Gastroesophageal sphincter (tissue), 4 donors: Measurements from ENCODE around the gene EVC. TPM values are rescaled to one million over a fixed set of nuclear protein-coding genes. Genes with fewer than 3 reads are reported as not detected.

ENCODE experiments used
- ATAC-seq: fragments of 150-250 bp; one replicate; pipeline ENCODE4 v1.9.1; 2016; ENCODE audit warnings: mild to moderate bottlenecking, moderate library complexity
- H3K27ac ChIP-seq, 4 donors: fragments of 200-600 bp; sonication (generic) in 3 of 4; 1 replicate in 3 of 4; 2 replicates in 1 of 4; pipeline ENCODE4 v1.5.1; 2016 to 2019
- H3K27me3 ChIP-seq: fragments of 200-600 bp; sonication (generic); one replicate; pipeline ENCODE4 v1.5.1; 2019
- H3K36me3 ChIP-seq, 2 donors: fragments of 200-600 bp; sonication (generic); one replicate each; pipeline ENCODE4 v1.5.1; 2019; ENCODE audit warnings: control low read depth in 1 of 2
- H3K4me1 ChIP-seq, 3 donors: fragments of 200-600 bp; sonication (generic); 1 replicate in 2 of 3; 2 replicates in 1 of 3; pipeline ENCODE4 v1.5.1; 2016 to 2019; ENCODE audit warnings: control low read depth in 2 of 3
- H3K4me3 ChIP-seq, 2 donors: fragments of 200-600 bp; sonication (generic); one replicate each; pipeline ENCODE4 v1.5.1; 2019; ENCODE audit warnings: mild to moderate bottlenecking in 1 of 2, moderate library complexity in 1 of 2
- H3K9me3 ChIP-seq, 3 donors: fragments of 200-600 bp; sonication (generic); one replicate each; pipeline ENCODE4 v1.5.1; 2017 to 2019; ENCODE audit warnings: control low read depth in 2 of 3
- CTCF ChIP-seq, 4 experiments: fragments of 200-600 bp in 2 of 4; fragments of 450-650 bp in 2 of 4; sonication (generic) in 1 of 4; IDR thresholded peaks; one replicate each; pipeline ENCODE4 v1.5.1; 2017 to 2019; ENCODE audit warnings: antibody characterized with exemption in 4 of 4, mild to moderate bottlenecking in 2 of 4, moderate library complexity in 2 of 4
- EP300 ChIP-seq: sonication (generic); formaldehyde crosslinking; IDR thresholded peaks from one replicate; pipeline ENCODE4 v1.6.1; 2017; ENCODE audit warnings: antibody characterized with exemption, mild to moderate bottlenecking
- POLR2A ChIP-seq, 2 donors: fragments of 450-650 bp; IDR thresholded peaks; one replicate each; pipeline ENCODE4 v1.6.1; 2017; ENCODE audit warnings: antibody characterized with exemption in 2 of 2, mild to moderate bottlenecking in 2 of 2, moderate library complexity in 1 of 2
- POLR2AphosphoS5 ChIP-seq: sonication (generic); formaldehyde crosslinking; IDR thresholded peaks from one replicate; pipeline ENCODE4 v1.6.1; 2017; ENCODE audit warnings: antibody characterized with exemption
- WGBS, 2 donors: methylation state at CpG; one replicate each; pipeline ENCODE4 v1.1.5; 2018; ENCODE audit warnings: low coverage in 1 of 2; 5-methylcytosine and 5-hydroxymethylcytosine counted together
- total RNA-seq, 4 donors: library from RNA; depleted of rRNA; stranded (reverse); fragments of >200 nt; gene quantifications; one replicate each; pipeline ENCODE4 v1.1.0, GENCODE V29; 2016

EVC gene
- total RNA-seq, 4 donors from 2014 or later = 17.8 to 53.7 (median 38.1) TPM

GRCh38 chr4:5785806-5786680 is 75.0 kb downstream of the EVC start:
- H3K27me3 ChIP-seq = no peaks in the 10 kb centered on the region
- H3K36me3 ChIP-seq = peaks cover 0 to 67% of the 10 kb centered on the region in 2 donors
- H3K9me3 ChIP-seq = no peaks in the 10 kb centered on the region
- H3K4me3 ChIP-seq = no peak overlapping the region
- peak overlapping the region in 3 of 4 donors; percentile 2 to 45 (median 20) for H3K27ac ChIP-seq
- WGBS, 2 donors = 58 to 68% methylated on average over 5 to 6 of the region's 9 CpGs
- ATAC-seq = peak; percentile 41
- TF ChIP-seq POLR2A (IDR thresholded peaks at IDR 0.05) = no peak
- no peak for TF ChIP-seq CTCF (IDR thresholded peaks at IDR 0.05)
- TF ChIP-seq POLR2AphosphoS5 = no peak
- TF ChIP-seq EP300 = no peak
- H3K4me1 ChIP-seq = no peaks in the 10 kb centered on the region

- Histone ChIP-seq H3K27ac (no peak overlapping the region), H3K4me3 (no peak overlapping the region), H3K27me3 (no peaks in the 10 kb centered on the region), H3K36me3 (peaks cover 0 to 74% of the 10 kb centered on the region in 2 donors), H3K4me1 (no peaks in the 10 kb centered on the region), H3K9me3 (no peaks in the 10 kb centered on the region)
- TF ChIP-seq EP300 (no peak), CTCF (IDR thresholded peaks at IDR 0.05) (no peak), POLR2AphosphoS5 (no peak), POLR2A (IDR thresholded peaks at IDR 0.05) (no peak)
- WGBS, 2 donors = 91 to 99% methylated on average over 4 to 8 of the region's 8 CpGs
- no peak for ATAC-seq
Observed at GRCh38 chr4:5787311-5787710, 76.3 kb downstream of the EVC start.

- H3K9me3 ChIP-seq = no peaks in the 10 kb centered on the region
- no peak overlapping the region for H3K27ac ChIP-seq
- 38 to 67% methylated on average over 1 to 2 of the region's 2 CpGs for WGBS, 2 donors
- no peak for ATAC-seq
- peaks cover 0 to 72% of the 10 kb centered on the region in 2 donors for H3K36me3 ChIP-seq
- no peaks in the 10 kb centered on the region for H3K4me1 ChIP-seq
- H3K4me3 ChIP-seq = no peak overlapping the region
- TF ChIP-seq CTCF (IDR thresholded peaks at IDR 0.05) = no peak
- TF ChIP-seq POLR2A (IDR thresholded peaks at IDR 0.05) = no peak
- no peak for TF ChIP-seq POLR2AphosphoS5
- no peak for TF ChIP-seq EP300
- H3K27me3 ChIP-seq = no peaks in the 10 kb centered on the region
Observed at GRCh38 chr4:5788144-5788543, 77.1 kb downstream of the EVC start.

- H3K9me3 ChIP-seq = no peaks in the 10 kb centered on the region
- no peak for ATAC-seq
- no peaks in the 10 kb centered on the region for H3K27me3 ChIP-seq
- H3K4me3 ChIP-seq = no peak overlapping the region
- 89 to 92% methylated on average over 3 to 5 of the region's 5 CpGs for WGBS, 2 donors
- TF ChIP-seq POLR2A (IDR thresholded peaks at IDR 0.05) (no peak), EP300 (no peak), CTCF (IDR thresholded peaks at IDR 0.05) (no peak), POLR2AphosphoS5 (no peak)
- no peaks in the 10 kb centered on the region for H3K4me1 ChIP-seq
- no peak overlapping the region for H3K27ac ChIP-seq
- H3K36me3 ChIP-seq = peaks cover 0 to 68% of the 10 kb centered on the region in 2 donors
Observed at GRCh38 chr4:5789141-5789540, 78.1 kb downstream of the EVC start.

- H3K4me1 ChIP-seq = no peaks in the 10 kb centered on the region
- H3K27me3 ChIP-seq = no peaks in the 10 kb centered on the region
- no peak for ATAC-seq
- no peaks in the 10 kb centered on the region for H3K9me3 ChIP-seq
- H3K36me3 ChIP-seq = peaks cover 0 to 66% of the 10 kb centered on the region in 2 donors
- no peak overlapping the region for H3K4me3 ChIP-seq
- no peak overlapping the region for H3K27ac ChIP-seq
- 0% methylated on average over 1 of the region's 1 CpG; no CpG with 5 or more reads in 1 of the 2 donors for WGBS, 2 donors
- TF ChIP-seq POLR2AphosphoS5 (no peak), POLR2A (IDR thresholded peaks at IDR 0.05) (no peak), EP300 (no peak), CTCF (IDR thresholded peaks at IDR 0.05) (no peak)
Observed at GRCh38 chr4:5790546-5790857, 79.5 kb downstream of the EVC start.
